WTC11 (cell line): Measurements from ENCODE around the gene SLC17A4. TPM values are rescaled to one million over a fixed set of nuclear protein-coding genes. Genes with fewer than 3 reads are reported as not detected.
A peak's percentile ranks its signal among the peaks of the same experiment; 100 is the strongest.

Experiments
- ATAC-seq: fragments of 200-7000 bp; cut with Tn5 transposase; 2 replicates; pipeline ENCODE4 v1.10.0; 2021; ENCODE audit warnings: mild to moderate bottlenecking, moderate library complexity
- CTCF ChIA-PET: fragments of 300-600 bp; sonication (Branson Sonifier 250); formaldehyde crosslinking; loops from one replicate; lab custom pipeline; 2021; ENCODE audit warnings: antibody characterized with exemption; lab: Charles Lee
- POLR2A ChIA-PET: fragments of 350-600 bp; sonication (Branson Sonifier 250); formaldehyde crosslinking; loops from one replicate; lab custom pipeline; 2021; ENCODE audit warnings: antibody characterized with exemption; lab: Charles Lee
- DNase-seq: peaks from one replicate; pipeline ENCODE4 v3.0.0; 2021; ENCODE audit warnings: low spot score
- H3K27ac Mint-ChIP-seq: 2 replicates; pipeline ENCODE4 v1.8.0; 2021; ENCODE audit warnings: mixed read lengths
- H3K27me3 Mint-ChIP-seq: 2 replicates; pipeline ENCODE4 v1.8.0; 2021; ENCODE audit warnings: low read depth, mild to moderate bottlenecking, moderate library complexity, mixed read lengths
- H3K36me3 Mint-ChIP-seq: 2 replicates; pipeline ENCODE4 v1.8.0; 2021; ENCODE audit warnings: mixed read lengths
- H3K4me1 Mint-ChIP-seq: 2 replicates; pipeline ENCODE4 v1.8.0; 2022; ENCODE audit warnings: mixed read lengths
- H3K4me3 Mint-ChIP-seq: 2 replicates; pipeline ENCODE4 v1.8.0; 2021; ENCODE audit warnings: mild to moderate bottlenecking, moderate library complexity, mixed read lengths
- H3K9me3 Mint-ChIP-seq: 2 replicates; pipeline ENCODE4 v1.8.0; 2021; ENCODE audit warnings: mixed read lengths
- CTCF ChIP-seq: fragments of 200-600 bp; IDR thresholded peaks from 2 replicates; pipeline ENCODE4 v1.8.0; 2022; ENCODE audit warnings: antibody characterized with exemption
- E2F5 ChIP-seq: sonication (generic); formaldehyde crosslinking; IDR thresholded peaks from 2 replicates; pipeline ENCODE4 v1.8.1; 2022; ENCODE audit warnings: mild to moderate bottlenecking, moderate library complexity, missing genetic modification reagents
- HMGXB4 ChIP-seq: sonication (generic); formaldehyde crosslinking; IDR thresholded peaks from 2 replicates; pipeline ENCODE4 v1.8.1; 2023; ENCODE audit warnings: mild to moderate bottlenecking, moderate library complexity, missing genetic modification reagents
- JAZF1 ChIP-seq: fragments of 250-450 bp; sonication (Bioruptor Pico); IDR thresholded peaks from 2 replicates; pipeline ENCODE4 v1.9.0; 2021; ENCODE audit warnings: moderate library complexity, mild to moderate bottlenecking, inconsistent platforms
- MXD4 ChIP-seq: fragments of 250-450 bp; sonication (Bioruptor Pico); IDR thresholded peaks from 2 replicates; pipeline ENCODE4 v1.8.0; 2021; ENCODE audit warnings: mild to moderate bottlenecking, moderate library complexity, borderline replicate concordance
- NR1H2 ChIP-seq: sonication (generic); formaldehyde crosslinking; IDR thresholded peaks from 2 replicates; pipeline ENCODE4 v1.9.0; 2021; ENCODE audit warnings: mild to moderate bottlenecking, moderate library complexity, missing genetic modification reagents
- PREB ChIP-seq: sonication (generic); formaldehyde crosslinking; IDR thresholded peaks from 2 replicates; pipeline ENCODE4 v1.8.1; 2022; ENCODE audit warnings: mild to moderate bottlenecking, missing genetic modification reagents, moderate library complexity, borderline replicate concordance
- RORB ChIP-seq: fragments of 250-450 bp; sonication (Bioruptor Pico); IDR thresholded peaks from 2 replicates; pipeline ENCODE4 v1.9.0; 2021; ENCODE audit warnings: mild to moderate bottlenecking
- SP1 ChIP-seq: sonication (generic); formaldehyde crosslinking; conservative IDR thresholded peaks from 2 replicates; pipeline ENCODE4 v1.8.1; 2022; ENCODE audit warnings: missing genetic modification reagents
- ZBTB43 ChIP-seq: sonication (generic); formaldehyde crosslinking; IDR thresholded peaks from 2 replicates; pipeline ENCODE4 v1.8.1; 2023; ENCODE audit warnings: mild to moderate bottlenecking, missing genetic modification reagents
- ZMAT4 ChIP-seq: fragments of 250-450 bp; sonication (Bioruptor Pico); IDR thresholded peaks from 2 replicates; pipeline ENCODE4 v1.9.0; 2021; ENCODE audit warnings: mild to moderate bottlenecking
- ZNF232 ChIP-seq: sonication (generic); formaldehyde crosslinking; IDR thresholded peaks from 2 replicates; pipeline ENCODE4 v1.8.0; 2022; ENCODE audit warnings: mild to moderate bottlenecking, missing genetic modification reagents
- ZNF317 ChIP-seq: sonication (generic); formaldehyde crosslinking; IDR thresholded peaks from 2 replicates; pipeline ENCODE4 v1.8.1; 2023; ENCODE audit warnings: low read depth, mild to moderate bottlenecking, moderate library complexity, missing genetic modification reagents, borderline replicate concordance
- total RNA-seq: library from RNA; stranded (reverse); gene quantifications from 3 replicates; pipeline ENCODE4 v1.2.3, GENCODE V29; 2021
- TF ChIP-seq, protein P1 (sequence below): sonication (generic); formaldehyde crosslinking; IDR thresholded peaks from 2 replicates; pipeline ENCODE4 v1.8.0; 2022; ENCODE audit warnings: mild to moderate bottlenecking, missing genetic modification reagents

The SLC17A4 gene
- total RNA-seq, 1 experiment from 2014 or later, result not detected

GRCh38 chr6:25727028-25727427, 27.5 kb upstream of the SLC17A4 start (continued):
- TF ChIP-seq ZBTB43 (no peak), NR1H2 (no peak), E2F5 (CRISPR knock-in tag) (no peak)

- no peak for TF ChIP-seq PREB
- TF ChIP-seq E2F5 (CRISPR knock-in tag), result no peak
- TF ChIP-seq HMGXB4 (CRISPR knock-in tag), result no peak
- TF ChIP-seq, all 79 proteins: peak for 0
- Mint-ChIP-seq H3K36me3 (peaks cover 2% of the 10 kb centered on the region), H3K4me1 (peaks cover 8% of the 10 kb centered on the region; the same call in 1 of the 2 replicates), H3K27ac (no peak overlapping the region), H3K9me3 (peaks cover 6% of the 10 kb centered on the region), H3K4me3 (no peak overlapping the region), H3K27me3 (no peaks in the 10 kb centered on the region)
- ATAC-seq (no peak), DNase-seq (no peak)
- ChIA-PET POLR2A (no interaction called here), CTCF (interaction anchor here (1.7 to 3.0 kb wide), 3 partner anchors 10 to 15 kb away, joined by 3 to 28 read pairs (median 18); no protein-coding TSS in a partner anchor)
These were observed 23.6 kb upstream of the SLC17A4 start for GRCh38 chr6:25730907-25731306.

DNA sequence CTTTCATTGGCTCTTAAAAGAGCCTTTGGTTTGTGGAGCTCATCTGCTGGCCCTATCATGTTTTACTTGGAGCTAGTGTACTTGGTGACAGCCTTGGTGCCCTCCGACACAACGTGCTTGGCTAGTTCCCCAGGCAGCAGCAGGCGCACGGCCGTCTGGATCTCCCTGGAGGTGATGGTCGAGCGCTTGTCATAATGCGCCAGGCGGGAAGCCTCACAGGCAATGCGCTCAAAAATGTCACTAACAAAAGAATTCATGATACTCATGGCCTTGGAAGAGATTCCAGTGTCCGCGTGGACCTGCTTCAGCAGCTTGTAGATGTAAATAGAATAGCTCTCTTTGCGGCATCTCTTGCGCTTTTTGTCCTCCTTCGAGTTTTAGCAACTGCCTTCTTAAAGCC, 22.8 kb upstream of the SLC17A4 start:
- Mint-ChIP-seq H3K27ac (no peak overlapping the region), H3K4me1 (peaks cover 8% of the 10 kb centered on the region; the same call in 1 of the 2 replicates), H3K9me3 (peaks cover 13% of the 10 kb centered on the region), H3K27me3 (no peaks in the 10 kb centered on the region), H3K4me3 (no peak overlapping the region), H3K36me3 (peaks cover 9% of the 10 kb centered on the region)
- DNase-seq (no peak), ATAC-seq (no peak)
- POLR2A ChIA-PET, result no interaction called here
- TF ChIP-seq ZNF317 (CRISPR knock-in tag) (no peak), ZMAT4 (no peak), MXD4 (CRISPR knock-in tag) (no peak), JAZF1 (CRISPR knock-in tag) (no peak), ZNF232 (CRISPR knock-in tag) (no peak)
- CTCF ChIA-PET, result interaction anchor here (1.2 to 3.0 kb wide), 6 partner anchors 11 to 508 kb away, joined by 3 to 28 read pairs (median 4); no protein-coding TSS in a partner anchor

DNA sequence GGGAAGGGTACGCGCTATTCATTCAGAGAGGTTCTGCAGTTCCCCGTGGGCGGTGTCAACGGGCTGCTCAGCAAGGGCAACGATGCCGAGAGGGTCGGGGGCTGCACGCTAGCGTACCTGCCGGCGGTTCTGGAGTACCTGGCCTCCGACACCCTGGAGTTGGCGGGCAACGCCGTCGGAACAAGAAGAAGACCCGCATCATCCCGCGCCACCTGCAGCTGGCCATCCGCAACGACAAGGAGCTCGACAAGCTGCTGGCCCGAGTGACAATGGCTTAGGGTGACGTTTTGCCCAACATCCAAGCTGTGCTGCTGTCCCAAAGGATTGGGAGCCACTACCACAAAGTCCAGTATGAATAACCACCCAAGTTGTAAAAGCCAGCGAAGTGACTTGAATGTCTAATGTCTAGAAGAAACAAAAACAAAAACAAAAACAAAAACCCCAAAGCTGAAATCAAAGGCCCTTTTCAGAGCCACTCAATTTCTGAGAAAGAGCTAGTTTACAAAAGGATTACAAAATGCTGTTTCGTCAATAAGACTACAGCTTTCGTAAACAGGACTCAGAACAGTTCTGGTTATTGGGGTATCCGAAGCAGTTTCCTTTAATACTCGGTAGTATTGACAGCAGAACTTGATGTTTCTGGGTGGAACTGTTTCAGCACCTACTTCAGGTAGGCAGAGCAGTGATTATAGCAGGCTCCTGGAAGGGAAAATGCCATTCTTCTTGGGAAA, 21.9 kb upstream of the SLC17A4 start:
- peak; percentile 73 for DNase-seq
- ATAC-seq, result peak; percentile 90
- peaks cover 23% of the 10 kb centered on the region for H3K9me3 Mint-ChIP-seq
- H3K4me3 Mint-ChIP-seq, result peak overlapping the region; percentile 29
- H3K27me3 Mint-ChIP-seq, result no peaks in the 10 kb centered on the region
- CTCF ChIA-PET, result interaction anchor here (0.7 to 3.0 kb wide), 12 partner anchors 9 to 1632 kb away, joined by 3 to 28 read pairs (median 3); no protein-coding TSS in a partner anchor
- POLR2A ChIA-PET, result no interaction called here
- peaks cover 8% of the 10 kb centered on the region; the same call in 1 of the 2 replicates for H3K4me1 Mint-ChIP-seq
- H3K36me3 Mint-ChIP-seq, result peaks cover 18% of the 10 kb centered on the region
- no peak overlapping the region for H3K27ac Mint-ChIP-seq
- TF ChIP-seq RORB, result no peak
- TF ChIP-seq, protein P1, sequence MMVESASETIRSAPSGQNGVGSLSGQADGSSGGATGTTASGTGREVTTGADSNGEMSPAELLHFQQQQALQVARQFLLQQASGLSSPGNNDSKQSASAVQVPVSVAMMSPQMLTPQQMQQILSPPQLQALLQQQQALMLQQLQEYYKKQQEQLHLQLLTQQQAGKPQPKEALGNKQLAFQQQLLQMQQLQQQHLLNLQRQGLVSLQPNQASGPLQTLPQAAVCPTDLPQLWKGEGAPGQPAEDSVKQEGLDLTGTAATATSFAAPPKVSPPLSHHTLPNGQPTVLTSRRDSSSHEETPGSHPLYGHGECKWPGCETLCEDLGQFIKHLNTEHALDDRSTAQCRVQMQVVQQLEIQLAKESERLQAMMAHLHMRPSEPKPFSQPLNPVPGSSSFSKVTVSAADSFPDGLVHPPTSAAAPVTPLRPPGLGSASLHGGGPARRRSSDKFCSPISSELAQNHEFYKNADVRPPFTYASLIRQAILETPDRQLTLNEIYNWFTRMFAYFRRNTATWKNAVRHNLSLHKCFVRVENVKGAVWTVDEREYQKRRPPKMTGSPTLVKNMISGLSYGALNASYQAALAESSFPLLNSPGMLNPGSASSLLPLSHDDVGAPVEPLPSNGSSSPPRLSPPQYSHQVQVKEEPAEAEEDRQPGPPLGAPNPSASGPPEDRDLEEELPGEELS, result no peak
- TF ChIP-seq CTCF, result 0 out of 2 replicates have a peak, but pooled peaks have one; percentile 25
- no peak for TF ChIP-seq SP1 (CRISPR knock-in tag)
- TF ChIP-seq E2F5 (CRISPR knock-in tag), result no peak
